Measurements from ENCODE around the gene ST7L.
"Not testable (repeated sequence)": the region's sequence is repeated elsewhere in the genome, so short reads cannot be mapped to it uniquely, and the experiment has no call there.

The ST7L gene

GRCh38 chr1:112506731-112507130 lies 112.2 kb downstream of the ST7L start:
- DNase-seq, result no peak
- in situ Hi-C loops (cut with MboI; ENCODE audit: low pct_unique_long_range_greater_than_20kb, low sequenced_read_pairs), result no loop called here

DNA sequence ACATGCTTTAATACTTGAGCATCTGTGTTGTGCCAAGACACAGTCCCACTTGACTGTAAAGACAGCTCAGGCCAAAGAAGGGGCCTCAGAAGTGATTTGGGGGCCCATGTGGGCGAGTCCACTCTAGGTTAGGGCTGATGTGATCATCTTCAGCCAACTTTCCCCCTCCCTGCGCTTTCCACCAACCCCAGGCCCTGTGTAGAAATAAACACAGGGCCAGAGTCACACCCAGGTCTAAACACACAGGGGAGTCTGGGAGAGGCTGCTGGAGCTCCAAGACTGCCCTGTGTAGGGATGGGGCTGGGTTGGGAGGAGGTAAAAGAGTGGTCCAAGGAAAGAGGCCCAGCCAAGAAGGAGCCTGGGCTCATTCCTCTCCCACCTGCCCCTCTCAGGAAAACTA lies 112.6 kb downstream of the ST7L start:
- DNase-seq, result no peak
- in situ Hi-C loops (cut with MboI; ENCODE audit: low pct_unique_long_range_greater_than_20kb, low sequenced_read_pairs), result no loop called here

GRCh38 chr1:112505878-112506277 lies 113.1 kb downstream of the ST7L start:
- in situ Hi-C loops (cut with MboI; ENCODE audit: low pct_unique_long_range_greater_than_20kb, low sequenced_read_pairs), result no loop called here
- no peak for DNase-seq

GRCh38 chr1:112505400-112505785 lies 113.5 kb downstream of the ST7L start:
- in situ Hi-C loops (cut with MboI; ENCODE audit: low pct_unique_long_range_greater_than_20kb, low sequenced_read_pairs), result no loop called here

DNA sequence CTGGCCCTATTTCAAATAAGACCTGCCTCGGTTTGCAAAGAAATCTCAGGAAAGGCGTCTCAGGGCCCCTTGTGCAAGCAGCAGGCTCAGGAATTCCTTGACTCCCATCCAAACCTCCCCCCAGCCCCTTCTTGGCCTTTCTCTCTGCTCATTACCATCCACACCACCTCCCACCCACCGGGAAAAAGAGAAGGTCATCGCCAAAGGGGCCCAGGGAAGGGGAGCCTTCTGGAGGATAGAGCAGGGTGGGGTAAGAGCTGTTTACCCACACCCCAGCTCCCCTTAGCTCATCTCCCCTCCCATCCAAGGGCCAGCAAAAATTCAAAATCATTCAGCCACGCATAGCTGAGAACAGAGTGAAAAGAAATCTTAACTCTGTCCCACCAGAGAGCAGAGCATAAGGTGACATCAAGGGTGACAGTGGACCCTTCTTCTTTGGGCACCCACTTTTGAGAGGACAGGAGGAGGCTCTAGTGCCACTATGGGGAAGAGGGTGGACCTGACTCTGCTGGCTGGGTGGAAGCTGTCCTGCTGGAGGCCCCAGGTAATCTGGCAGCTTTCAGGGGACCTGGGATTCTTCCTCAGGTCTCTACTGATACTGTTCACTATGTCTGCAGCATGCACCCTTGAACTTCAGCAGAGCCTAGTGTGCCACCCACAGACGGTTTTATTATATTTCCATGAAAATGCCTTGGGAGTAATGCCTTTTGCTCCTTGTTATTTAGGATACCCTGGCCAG lies 114.1 kb downstream of the ST7L start:
- in situ Hi-C loops (cut with MboI; ENCODE audit: low pct_unique_long_range_greater_than_20kb, low sequenced_read_pairs), result no loop called here

More at GRCh38 chr1:112505400-112505785, 113.5 kb downstream of the ST7L start:
- no peak for DNase-seq

DNA sequence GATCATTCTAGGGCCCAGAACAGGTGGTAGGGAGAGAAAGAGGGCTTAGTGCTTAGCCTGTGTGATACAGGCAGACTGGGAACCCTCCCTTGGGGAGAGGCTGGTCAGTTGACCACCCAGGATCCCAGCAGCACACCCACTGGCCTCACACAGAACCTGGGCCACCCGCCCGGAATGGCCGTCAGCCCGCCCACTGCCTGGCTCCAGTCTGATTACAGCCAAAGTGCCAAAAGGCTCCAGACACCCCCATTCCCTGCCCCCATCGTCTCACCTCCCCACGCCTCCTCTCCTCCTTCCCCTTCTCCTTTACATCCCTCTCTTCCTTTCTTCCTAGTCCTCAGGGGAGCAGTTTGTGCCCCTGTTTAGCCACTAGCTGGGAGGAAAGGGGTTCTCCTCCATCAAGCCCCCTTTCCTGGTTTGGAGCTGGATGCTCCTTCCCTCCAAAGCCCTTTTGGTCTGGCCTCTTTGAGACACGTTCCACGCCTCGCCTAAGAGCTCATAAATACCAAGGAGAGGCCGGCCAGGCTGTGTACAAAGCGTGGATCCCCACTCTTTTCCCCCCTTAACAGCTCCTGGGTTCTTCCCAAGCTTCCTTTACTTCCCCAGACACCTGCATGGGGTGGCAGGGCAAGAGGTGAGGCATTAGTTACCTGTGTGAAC lies 114.8 kb downstream of the ST7L start:
- in situ Hi-C loops (cut with MboI; ENCODE audit: low pct_unique_long_range_greater_than_20kb, low sequenced_read_pairs), result no loop called here

More for the DNA sequence above, 114.1 kb downstream of the ST7L start:
- no peak for DNase-seq

DNA sequence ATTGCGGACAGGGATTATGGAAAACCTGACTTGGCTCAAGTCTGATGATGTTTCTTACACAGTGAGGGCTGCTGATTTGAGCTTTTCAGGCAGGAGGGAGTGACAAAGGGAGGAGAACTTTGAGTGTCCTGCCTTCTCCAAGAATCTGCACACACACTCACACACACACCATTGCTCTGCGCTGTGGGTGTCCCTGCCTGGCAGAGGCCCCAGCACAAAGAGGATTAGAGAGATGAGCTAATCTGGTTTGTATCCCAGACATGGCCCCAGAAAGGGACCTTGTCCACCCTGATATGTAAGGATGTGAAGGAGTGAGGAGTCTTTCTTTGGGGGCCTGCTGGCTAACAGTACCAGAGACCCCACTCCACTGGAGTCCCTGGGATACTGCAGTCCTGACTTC lies 116.1 kb downstream of the ST7L start:
- DNase-seq, result no peak
- in situ Hi-C loops (cut with MboI; ENCODE audit: low pct_unique_long_range_greater_than_20kb, low sequenced_read_pairs), result no loop called here

More for the DNA sequence above, 114.8 kb downstream of the ST7L start:
- no peak for DNase-seq

DNA sequence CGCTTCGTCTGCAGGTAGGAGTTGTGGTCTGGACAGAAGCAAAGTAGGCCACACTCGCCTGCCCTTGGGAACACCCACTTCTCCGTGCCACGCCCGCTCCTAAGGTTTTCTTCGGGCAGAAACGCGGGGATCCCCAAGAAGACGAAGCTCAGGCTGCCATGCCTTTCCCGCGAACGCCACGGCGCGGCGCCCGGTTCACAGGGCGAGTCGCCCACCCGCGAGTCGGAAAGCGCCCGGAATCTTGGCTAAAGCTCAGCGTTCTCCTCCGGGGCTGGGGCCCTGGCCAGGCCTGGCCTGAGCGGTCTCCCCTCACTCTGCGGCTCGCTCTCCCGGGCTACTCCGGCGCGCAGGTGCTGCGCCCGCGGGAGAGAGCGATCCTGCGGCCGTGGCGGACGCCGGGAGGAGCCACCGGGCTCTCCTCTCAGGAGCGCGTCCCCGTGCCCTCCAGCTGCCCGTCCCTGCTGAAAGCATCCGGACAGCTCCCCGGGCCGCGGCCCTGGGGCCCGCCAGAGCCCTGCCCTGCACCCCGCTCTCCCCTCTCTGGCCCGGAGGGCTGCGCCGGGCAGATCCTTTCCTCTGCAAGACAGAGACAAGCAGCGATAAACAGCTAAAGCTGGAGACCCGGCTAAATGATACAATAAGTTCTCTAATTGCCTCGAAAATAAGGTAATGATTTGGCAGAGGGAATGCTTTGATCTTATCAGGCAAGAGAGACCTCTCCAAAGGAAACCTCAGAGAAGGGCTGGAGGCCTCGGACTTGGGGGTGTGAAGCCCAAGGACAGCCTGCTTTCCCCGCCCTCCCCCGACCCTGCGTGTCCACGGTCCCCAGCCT lies 116.9 kb downstream of the ST7L start:
- in situ Hi-C loops (cut with MboI; ENCODE audit: low pct_unique_long_range_greater_than_20kb, low sequenced_read_pairs), result no loop called here
- peak; percentile 60 for DNase-seq

GRCh38 chr1:112496290-112496689 lies 122.7 kb downstream of the ST7L start:
- DNase-seq, result no peak
- in situ Hi-C loops (cut with MboI; ENCODE audit: low pct_unique_long_range_greater_than_20kb, low sequenced_read_pairs), result no loop called here

- in situ Hi-C loops (cut with MboI; ENCODE audit: low pct_unique_long_range_greater_than_20kb, low sequenced_read_pairs), result no loop called here
- DNase-seq, result no peak
Observed at GRCh38 chr1:112493351-112493750, 125.6 kb downstream of the ST7L start.

- DNase-seq, result no peak
- in situ Hi-C loops (cut with MboI; ENCODE audit: low pct_unique_long_range_greater_than_20kb, low sequenced_read_pairs), result no loop called here
Observed at GRCh38 chr1:112492076-112492475, 126.9 kb downstream of the ST7L start.

DNA sequence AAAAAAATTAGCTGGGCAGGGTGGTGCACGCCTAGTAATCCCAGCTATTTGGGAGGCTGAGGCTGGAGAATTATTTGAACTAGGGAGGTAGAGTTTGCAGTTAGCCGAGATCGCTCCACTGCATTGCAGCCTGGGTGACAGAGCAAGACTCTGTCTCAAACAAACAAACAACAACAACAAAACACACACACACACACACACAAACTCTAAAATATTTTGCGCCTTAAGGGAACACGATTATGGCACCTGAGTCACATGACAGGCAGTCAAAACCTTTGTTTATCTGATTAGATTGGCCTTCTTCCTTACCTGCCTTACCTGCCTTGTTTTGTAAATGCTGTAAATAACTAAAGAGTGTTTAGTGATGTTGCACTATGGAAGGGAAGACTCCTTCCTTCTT lies 130.8 kb downstream of the ST7L start:
- in situ Hi-C loops (cut with MboI; ENCODE audit: low pct_unique_long_range_greater_than_20kb, low sequenced_read_pairs), result no loop called here
- no peak for DNase-seq

- in situ Hi-C loops (cut with MboI; ENCODE audit: low pct_unique_long_range_greater_than_20kb, low sequenced_read_pairs); DNase-seq: not testable (repeated sequence)
Observed at GRCh38 chr1:112487686-112488085, 131.3 kb downstream of the ST7L start.

GRCh38 chr1:112486063-112486462 lies 132.9 kb downstream of the ST7L start:
- DNase-seq; in situ Hi-C loops (cut with MboI; ENCODE audit: low pct_unique_long_range_greater_than_20kb, low sequenced_read_pairs): not testable (repeated sequence)

- no peak for DNase-seq
- in situ Hi-C loops (cut with MboI; ENCODE audit: low pct_unique_long_range_greater_than_20kb, low sequenced_read_pairs), result no loop called here
Observed at GRCh38 chr1:112478314-112478713, 140.6 kb downstream of the ST7L start.

DNA sequence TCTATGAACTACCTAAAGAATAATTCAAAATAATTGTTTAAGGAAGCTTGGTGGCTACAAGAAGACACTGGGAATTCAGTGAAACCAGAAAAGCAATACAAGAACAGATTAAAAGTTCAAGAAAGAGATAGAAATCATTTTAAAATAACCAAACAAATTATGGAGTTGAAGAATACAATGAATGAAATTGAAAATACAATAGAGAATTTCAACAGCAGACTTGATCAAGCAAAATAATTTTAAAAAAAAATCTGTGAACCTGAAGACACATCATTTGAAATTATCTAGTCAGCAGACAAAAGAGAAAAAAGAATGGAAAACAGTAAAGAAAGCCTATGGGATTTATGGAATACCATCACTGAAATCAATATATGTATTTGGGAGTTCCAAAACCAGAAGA lies 141.4 kb downstream of the ST7L start:
- no peak for DNase-seq
- in situ Hi-C loops (cut with MboI; ENCODE audit: low pct_unique_long_range_greater_than_20kb, low sequenced_read_pairs), result no loop called here
